Mesenteric fat pad (tissue), 1 donor: ENCODE results near the gene PAQR4. TPM values are rescaled to one million over a fixed set of nuclear protein-coding genes. Genes with fewer than 3 reads are reported as not detected.

ENCODE experiments used
- DNase-seq: peaks from one replicate; pipeline ENCODE4 v3.0.0-alpha.2; 2020; ENCODE audit warnings: low spot score
- total RNA-seq: library from RNA; stranded (reverse); fragmentation: NEBNext Ultra II Directional; extraction: Animal tissue kit (Norgen Biotek cat#: 25700); gene quantifications from one replicate; pipeline ENCODE4 v1.2.1, GENCODE V29; 2021
- donor health status: DM: yes; HTN: yes; CAD: no.

PAQR4 gene
- total RNA-seq, 1 donor from 2014 or later: 4.5 TPM

GRCh38 chr16:2963723-2964474, 5.2 kb upstream of the PAQR4 start, which contains the start of gene KREMEN2:
Gene KREMEN2, plus strand, starts transcription at chr16:2964275. Its CDS starts 246 bp downstream, at chr16:2964521.
- DNase-seq: no peak

GRCh38 chr16:2964475-2965336, 4.4 kb upstream of the PAQR4 start:
- DNase-seq: peak; percentile 88

GRCh38 chr16:2966043-2966807, 2.9 kb upstream of the PAQR4 start:
- DNase-seq: no peak

GRCh38 chr16:2966808-2967191, 2.3 kb upstream of the PAQR4 start:
- no peak for DNase-seq

GRCh38 chr16:2967211-2967631, 1.9 kb upstream of the PAQR4 start:
- no peak for DNase-seq

GRCh38 chr16:2967721-2968161, 1.4 kb upstream of the PAQR4 start:
- no peak for DNase-seq

- DNase-seq: no peak
Measured at GRCh38 chr16:2968368-2968737, 795 bp upstream of the PAQR4 start.

- DNase-seq: peak; percentile 90
Measured at GRCh38 chr16:2969545-2970521, 685 bp downstream of the PAQR4 start.

GRCh38 chr16:2970563-2970962, 1.4 kb downstream of the PAQR4 start:
- no peak for DNase-seq

- DNase-seq: peak; percentile 87
Measured at GRCh38 chr16:2971134-2971984, 2.2 kb downstream of the PAQR4 start.

- peak; percentile 87 for DNase-seq
Measured at GRCh38 chr16:2971985-2972784, 3.0 kb downstream of the PAQR4 start.

GRCh38 chr16:2973093-2973492, 3.9 kb downstream of the PAQR4 start:
- no peak for DNase-seq

GRCh38 chr16:2973605-2974318, 4.6 kb downstream of the PAQR4 start:
- DNase-seq: peak; percentile 89

- peak; percentile 82 for DNase-seq
Measured at GRCh38 chr16:2974319-2975056, 5.3 kb downstream of the PAQR4 start.

GRCh38 chr16:2975161-2975795, 6.1 kb downstream of the PAQR4 start:
- DNase-seq: no peak

- no peak for DNase-seq
Measured at GRCh38 chr16:2976201-2976600, 7.1 kb downstream of the PAQR4 start.

- no peak for DNase-seq
Measured at GRCh38 chr16:2976673-2977072, 7.5 kb downstream of the PAQR4 start.
